ENCODE results near the gene SHOX.
"Not testable (repeated sequence)": the region's sequence is repeated elsewhere in the genome, so short reads cannot be mapped to it uniquely, and the experiment has no call there.

Gene SHOX

DNA sequence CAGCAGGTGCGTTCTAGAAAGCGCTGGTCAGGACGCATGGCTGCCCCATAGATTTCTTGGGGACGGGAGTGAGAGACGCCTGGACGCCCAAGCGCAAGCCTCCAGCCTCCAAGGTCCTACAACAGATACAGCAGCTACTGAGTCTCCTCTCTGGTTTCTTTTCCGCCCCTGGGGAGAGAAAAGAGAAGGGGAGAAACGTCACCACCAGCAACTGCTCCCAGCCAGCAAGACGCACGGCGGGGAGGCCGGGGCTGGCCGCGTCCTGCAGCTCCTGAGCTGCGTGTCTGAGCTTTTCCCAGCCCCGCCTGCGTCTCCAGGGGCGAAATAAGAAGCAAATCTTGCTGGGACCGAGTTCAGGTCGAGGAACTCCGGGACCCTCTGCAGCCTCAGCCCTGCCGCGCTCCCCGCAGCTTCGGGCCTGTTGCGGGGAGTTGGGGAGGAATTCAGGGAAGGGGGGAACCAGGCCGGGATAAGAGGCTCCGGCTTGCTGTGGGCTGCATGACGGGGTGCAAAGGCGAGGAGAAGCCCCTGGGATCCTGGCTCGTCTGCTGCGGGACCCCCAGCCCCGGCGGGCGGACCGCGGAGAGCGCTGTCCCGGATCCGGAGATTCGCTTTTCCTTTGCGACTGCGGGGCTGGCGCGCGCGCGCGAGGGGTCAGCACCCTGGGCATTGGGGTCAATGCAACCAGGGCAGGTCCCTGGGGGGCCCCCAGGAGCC is 6.8 kb upstream of the SHOX start:
- Histone ChIP-seq H3K36me3 (ENCODE audit: low read depth) (no peaks in the 10 kb centered on the region), H3K27me3 (ENCODE audit: insufficient read depth, poor library complexity, severe bottlenecking) (peaks cover 27% of the 10 kb centered on the region), H3K4me3 (ENCODE audit: severe bottlenecking) (no peak overlapping the region), H3K9me3 (ENCODE audit: severe bottlenecking) (no peaks in the 10 kb centered on the region), H3K27ac (ENCODE audit: poor library complexity, severe bottlenecking) (no peak overlapping the region), H3K4me1 (ENCODE audit: insufficient read depth, poor library complexity, severe bottlenecking) (no peaks in the 10 kb centered on the region)
- no peak for DNase-seq (ENCODE audit: low spot score)
- peak; percentile 64 for ATAC-seq (ENCODE audit: low read depth)
- TF ChIP-seq, protein P1, sequence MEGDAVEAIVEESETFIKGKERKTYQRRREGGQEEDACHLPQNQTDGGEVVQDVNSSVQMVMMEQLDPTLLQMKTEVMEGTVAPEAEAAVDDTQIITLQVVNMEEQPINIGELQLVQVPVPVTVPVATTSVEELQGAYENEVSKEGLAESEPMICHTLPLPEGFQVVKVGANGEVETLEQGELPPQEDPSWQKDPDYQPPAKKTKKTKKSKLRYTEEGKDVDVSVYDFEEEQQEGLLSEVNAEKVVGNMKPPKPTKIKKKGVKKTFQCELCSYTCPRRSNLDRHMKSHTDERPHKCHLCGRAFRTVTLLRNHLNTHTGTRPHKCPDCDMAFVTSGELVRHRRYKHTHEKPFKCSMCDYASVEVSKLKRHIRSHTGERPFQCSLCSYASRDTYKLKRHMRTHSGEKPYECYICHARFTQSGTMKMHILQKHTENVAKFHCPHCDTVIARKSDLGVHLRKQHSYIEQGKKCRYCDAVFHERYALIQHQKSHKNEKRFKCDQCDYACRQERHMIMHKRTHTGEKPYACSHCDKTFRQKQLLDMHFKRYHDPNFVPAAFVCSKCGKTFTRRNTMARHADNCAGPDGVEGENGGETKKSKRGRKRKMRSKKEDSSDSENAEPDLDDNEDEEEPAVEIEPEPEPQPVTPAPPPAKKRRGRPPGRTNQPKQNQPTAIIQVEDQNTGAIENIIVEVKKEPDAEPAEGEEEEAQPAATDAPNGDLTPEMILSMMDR (IDR thresholded peaks at IDR 0.05; ENCODE audit: poor library complexity, severe bottlenecking): no peak

DNA sequence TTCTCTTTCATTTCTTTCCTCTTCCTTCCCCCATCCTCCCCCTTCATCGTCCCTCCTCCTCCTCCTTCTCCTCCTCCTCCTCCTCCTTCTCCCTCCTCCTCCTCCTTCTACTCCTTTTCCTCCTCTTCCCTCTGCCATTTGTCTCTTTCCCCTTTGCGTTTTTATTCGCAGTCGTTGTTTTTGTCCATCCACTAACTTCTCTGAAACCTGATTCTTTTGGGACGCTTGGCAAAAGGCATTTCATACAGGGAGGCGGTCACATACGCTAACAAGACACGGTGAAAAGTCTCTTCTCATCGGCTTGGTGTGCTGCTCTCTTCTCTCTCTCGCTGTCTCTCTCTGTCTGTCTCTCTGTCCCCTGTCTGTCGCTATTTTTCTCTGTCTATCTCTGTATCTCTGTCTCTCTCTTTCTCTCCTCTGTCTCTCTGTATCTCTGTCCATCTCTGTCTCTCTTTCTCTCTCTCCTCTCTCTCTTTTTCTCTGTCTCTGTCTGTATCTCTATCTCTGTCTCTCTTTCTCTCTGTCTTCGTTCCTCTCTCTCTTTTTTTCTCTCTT is 5.4 kb upstream of the SHOX start:
- H3K27ac ChIP-seq (ENCODE audit: poor library complexity, severe bottlenecking): no peak overlapping the region
- H3K36me3 ChIP-seq (ENCODE audit: low read depth): no peaks in the 10 kb centered on the region
- TF ChIP-seq, protein P1 (IDR thresholded peaks at IDR 0.05; ENCODE audit: poor library complexity, severe bottlenecking): no peak
- ATAC-seq (ENCODE audit: low read depth) (no peak), DNase-seq (ENCODE audit: low spot score) (no peak)
- H3K4me1 ChIP-seq (ENCODE audit: insufficient read depth, poor library complexity, severe bottlenecking): no peaks in the 10 kb centered on the region
- peaks cover 38% of the 10 kb centered on the region for H3K27me3 ChIP-seq (ENCODE audit: insufficient read depth, poor library complexity, severe bottlenecking)
- H3K4me3 ChIP-seq (ENCODE audit: severe bottlenecking): no peak overlapping the region
- H3K9me3 ChIP-seq (ENCODE audit: severe bottlenecking): no peaks in the 10 kb centered on the region

DNA sequence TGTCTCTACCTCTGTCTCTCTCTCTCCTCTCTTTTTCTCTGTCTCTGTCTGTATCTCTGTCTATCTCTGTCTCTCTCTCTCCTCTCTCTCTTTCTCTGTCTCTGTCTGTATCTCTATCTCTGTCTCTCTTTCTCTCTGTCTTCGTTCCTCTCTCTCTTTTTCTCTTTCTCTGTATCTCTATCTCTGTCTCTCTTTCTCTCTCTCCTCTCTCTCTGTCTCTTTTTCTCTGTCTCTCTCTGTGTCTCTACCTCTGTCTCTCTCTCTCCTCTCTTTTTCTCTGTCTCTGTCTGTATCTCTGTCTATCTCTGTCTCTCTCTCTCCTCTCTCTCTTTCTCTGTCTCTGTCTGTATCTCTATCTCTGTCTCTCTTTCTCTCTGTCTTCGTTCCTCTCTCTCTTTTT is 4.5 kb upstream of the SHOX start:
- H3K27ac ChIP-seq (ENCODE audit: poor library complexity, severe bottlenecking); ATAC-seq (ENCODE audit: low read depth); H3K4me3 ChIP-seq (ENCODE audit: severe bottlenecking); DNase-seq (ENCODE audit: low spot score); H3K36me3 ChIP-seq (ENCODE audit: low read depth); H3K9me3 ChIP-seq (ENCODE audit: severe bottlenecking); H3K4me1 ChIP-seq (ENCODE audit: insufficient read depth, poor library complexity, severe bottlenecking): not testable (repeated sequence)
- H3K27me3 ChIP-seq (ENCODE audit: insufficient read depth, poor library complexity, severe bottlenecking): peaks cover 40% of the 10 kb centered on the region

DNA sequence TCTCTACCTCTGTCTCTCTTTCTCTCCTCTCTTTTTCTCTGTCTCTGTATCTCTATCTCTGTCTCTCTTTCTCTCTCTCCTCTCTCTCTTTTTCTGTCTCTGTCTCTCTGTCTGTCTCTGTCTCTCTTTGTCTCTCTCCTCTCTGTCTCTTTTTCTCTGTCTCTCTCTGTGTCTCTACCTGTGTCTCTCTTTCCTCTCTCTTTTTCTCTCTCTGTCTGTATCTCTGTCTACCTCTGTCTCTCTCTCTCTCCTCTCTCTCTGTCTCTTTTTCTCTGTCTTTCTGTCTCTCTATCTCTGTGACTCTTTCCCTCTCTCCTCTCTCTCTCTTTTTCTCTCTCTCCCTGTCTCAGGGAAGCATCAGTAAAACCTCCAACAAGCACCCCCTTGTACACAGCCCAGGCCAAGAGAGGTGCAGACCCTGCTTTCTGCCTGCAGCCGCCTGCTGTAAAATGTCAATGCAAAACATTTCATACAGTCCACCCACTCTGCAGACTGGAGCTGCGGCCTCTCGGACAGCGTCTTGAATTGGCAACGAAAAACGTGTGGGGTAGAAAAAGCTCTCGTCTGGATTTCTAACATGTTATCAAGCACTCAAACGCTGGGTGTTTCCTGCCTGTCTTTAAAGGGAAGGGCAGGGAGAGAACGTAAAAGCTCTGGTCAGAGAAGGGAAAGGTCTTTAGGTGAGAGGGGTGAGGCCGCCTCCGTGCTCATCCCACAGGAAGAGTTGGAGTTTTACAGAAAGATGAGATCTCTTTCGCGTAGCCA is 3.7 kb upstream of the SHOX start:
- Histone ChIP-seq H3K4me1 (ENCODE audit: insufficient read depth, poor library complexity, severe bottlenecking) (no peaks in the 10 kb centered on the region), H3K27ac (ENCODE audit: poor library complexity, severe bottlenecking) (no peak overlapping the region), H3K36me3 (ENCODE audit: low read depth) (no peaks in the 10 kb centered on the region), H3K4me3 (ENCODE audit: severe bottlenecking) (no peak overlapping the region), H3K9me3 (ENCODE audit: severe bottlenecking) (no peaks in the 10 kb centered on the region), H3K27me3 (ENCODE audit: insufficient read depth, poor library complexity, severe bottlenecking) (peaks cover 44% of the 10 kb centered on the region)
- TF ChIP-seq, protein P1 (IDR thresholded peaks at IDR 0.05; ENCODE audit: poor library complexity, severe bottlenecking): no peak
- ATAC-seq (ENCODE audit: low read depth) (peak; percentile 36; the same call in 2 of the 3 replicates), DNase-seq (ENCODE audit: low spot score) (no peak)

DNA sequence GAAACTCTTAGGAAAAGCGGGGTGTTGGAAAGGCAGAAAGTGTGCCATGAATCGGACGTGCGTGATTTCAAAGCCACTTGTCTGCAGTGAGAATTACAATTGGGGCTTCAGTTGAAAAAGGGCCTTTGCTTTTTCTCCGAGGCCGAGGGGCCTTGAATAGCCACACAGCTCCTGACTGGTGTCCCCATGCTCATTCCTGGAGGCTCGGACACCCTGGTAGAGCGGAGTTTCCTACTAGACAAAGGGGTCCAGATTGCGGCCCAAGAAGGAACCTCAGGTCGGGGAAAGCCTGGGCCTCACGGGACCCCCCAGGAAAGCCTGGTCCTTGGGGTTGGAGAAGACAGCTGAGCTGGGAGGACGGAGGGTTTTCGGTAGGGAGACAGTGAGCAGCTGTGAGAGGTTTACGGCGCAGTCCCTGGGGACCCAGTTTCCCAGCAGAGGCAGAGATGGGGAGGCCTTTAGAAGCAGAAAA is 3.0 kb upstream of the SHOX start:
- Histone ChIP-seq H3K27ac (ENCODE audit: poor library complexity, severe bottlenecking) (no peak overlapping the region), H3K4me3 (ENCODE audit: severe bottlenecking) (no peak overlapping the region), H3K4me1 (ENCODE audit: insufficient read depth, poor library complexity, severe bottlenecking) (no peaks in the 10 kb centered on the region), H3K27me3 (ENCODE audit: insufficient read depth, poor library complexity, severe bottlenecking) (peaks cover 51% of the 10 kb centered on the region), H3K36me3 (ENCODE audit: low read depth) (no peaks in the 10 kb centered on the region), H3K9me3 (ENCODE audit: severe bottlenecking) (no peaks in the 10 kb centered on the region)
- 0 out of 3 replicates have a peak, but pooled peaks have one; percentile 16 for ATAC-seq (ENCODE audit: low read depth)
- no peak for DNase-seq (ENCODE audit: low spot score)
- TF ChIP-seq, protein P1 (IDR thresholded peaks at IDR 0.05; ENCODE audit: poor library complexity, severe bottlenecking): no peak

Measured in RWPE2 (cell line).